T-cell (primary cell): Measurements from ENCODE around the gene PGAM1. TPM values are rescaled to one million over a fixed set of nuclear protein-coding genes. Genes with fewer than 3 reads are reported as not detected.

Source experiments
- ATAC-seq, 4 experiments: fragments of 200-7000 bp in 3 of 4; fragments of 150-1000 bp in 1 of 4; cut with Tn5 transposase; replicated peaks in 1 of 4; 1 replicate in 3 of 4; 2 replicates in 1 of 4; pipeline ENCODE4 v1.10.0; 2021; ENCODE audit warnings: moderate library complexity in 3 of 4, mild to moderate bottlenecking in 2 of 4, moderate number of reproducible peaks in 1 of 4
- CTCF ChIA-PET, 2 donors: fragments of 300-600 bp; sonication (Branson Sonifier 250); formaldehyde crosslinking; loops; one replicate each; lab custom pipeline; 2022; ENCODE audit warnings: antibody characterized with exemption in 2 of 2; lab: Charles Lee
- POLR2A ChIA-PET, 2 donors: fragments of 300-600 bp; sonication (Branson Sonifier 250); formaldehyde crosslinking; loops; one replicate each; lab custom pipeline; 2022; ENCODE audit warnings: antibody characterized with exemption in 2 of 2; lab: Charles Lee
- DNase-seq, 35 experiments: peaks; one replicate each; pipeline versions ENCODE4 v3.0.0 to v3.0.0-alpha.2; 2013 to 2023
- H3K27ac ChIP-seq: one replicate; pipeline ENCODE4 v1.5.1; 2013; ENCODE audit warnings: low read length
- H3K27me3 ChIP-seq, 2 experiments: replicated peaks in 1 of 2; 1 replicate in 1 of 2; 2 replicates in 1 of 2; pipeline versions ENCODE4 v1.6.1 to v1.7.0; 2013; ENCODE audit warnings: low read length in 1 of 2, mixed read lengths in 1 of 2; ENCODE audit not compliant: control insufficient read depth in 2 of 2, insufficient read depth in 2 of 2; ENCODE audit errors: extremely low read depth in 1 of 2
- H3K36me3 ChIP-seq, 2 donors: 1 replicate in 1 of 2; 2 replicates in 1 of 2; pipeline versions ENCODE4 v1.6.1 to v1.7.0; 2013; ENCODE audit warnings: low read length in 1 of 2; ENCODE audit not compliant: control insufficient read depth in 2 of 2, insufficient read depth in 1 of 2; ENCODE audit errors: extremely low read depth in 1 of 2
- H3K4me1 ChIP-seq, 2 experiments: 1 replicate in 1 of 2; 2 replicates in 1 of 2; pipeline versions ENCODE4 v1.6.1 to v1.7.0; 2013; ENCODE audit warnings: low read length in 2 of 2, mixed read lengths in 1 of 2; ENCODE audit not compliant: insufficient read depth in 2 of 2, control insufficient read depth in 1 of 2; ENCODE audit errors: extremely low read depth in 1 of 2
- H3K4me3 ChIP-seq, 2 donors: 1 replicate in 1 of 2; 2 replicates in 1 of 2; pipeline versions ENCODE4 v1.5.1 to v1.7.0; 2013; ENCODE audit warnings: mild to moderate bottlenecking in 2 of 2, low read length in 1 of 2, moderate library complexity in 1 of 2; ENCODE audit not compliant: control insufficient read depth in 1 of 2; ENCODE audit errors: extremely low read depth in 1 of 2
- H3K9me3 ChIP-seq: 2 replicates; pipeline ENCODE4 v1.7.0; 2013
- H3K27ac Mint-ChIP-seq, 2 donors: one replicate each; pipeline ENCODE4 v1.8.0; 2020 to 2021; ENCODE audit warnings: mild to moderate bottlenecking in 2 of 2, mixed read lengths in 2 of 2
- H3K27me3 Mint-ChIP-seq, 2 donors: one replicate each; pipeline ENCODE4 v1.8.0; 2021 to 2022; ENCODE audit warnings: mixed read lengths in 2 of 2
- H3K36me3 Mint-ChIP-seq: one replicate; pipeline ENCODE4 v1.8.0; 2021; ENCODE audit warnings: mixed read lengths
- H3K4me1 Mint-ChIP-seq, 3 donors: one replicate each; pipeline ENCODE4 v1.8.0; 2020 to 2022; ENCODE audit warnings: mixed read lengths in 3 of 3, mild to moderate bottlenecking in 1 of 3
- H3K4me3 Mint-ChIP-seq, 3 donors: one replicate each; pipeline ENCODE4 v1.8.0; 2020 to 2022; ENCODE audit warnings: mild to moderate bottlenecking in 3 of 3, mixed read lengths in 3 of 3, moderate library complexity in 3 of 3
- H3K9me3 Mint-ChIP-seq, 3 donors: one replicate each; pipeline ENCODE4 v1.8.0; 2020 to 2022; ENCODE audit warnings: mixed read lengths in 3 of 3
- WGBS: methylation state at CpG from one replicate; pipeline ENCODE4 v1.1.5; 2013; ENCODE audit warnings: missing lambda C conversion rate; ENCODE audit not compliant: insufficient coverage; 5-methylcytosine and 5-hydroxymethylcytosine counted together
- total RNA-seq, 35 experiments: library from RNA in 6 of 35; stranded (reverse) in 6 of 35; fragments of 120-200 nt in 1 of 35; gene quantifications; one replicate each; pipeline versions ENCODE4 v1.2.1 to v1.2.4 and lab custom pipeline; 2013 to 2026

Gene PGAM1
- total RNA-seq, 5 donors from 2014 or later (not counting 1 experiment from before 2014, with no cell fraction given) = 66.3 to 108 (median 94.8) TPM

DNA sequence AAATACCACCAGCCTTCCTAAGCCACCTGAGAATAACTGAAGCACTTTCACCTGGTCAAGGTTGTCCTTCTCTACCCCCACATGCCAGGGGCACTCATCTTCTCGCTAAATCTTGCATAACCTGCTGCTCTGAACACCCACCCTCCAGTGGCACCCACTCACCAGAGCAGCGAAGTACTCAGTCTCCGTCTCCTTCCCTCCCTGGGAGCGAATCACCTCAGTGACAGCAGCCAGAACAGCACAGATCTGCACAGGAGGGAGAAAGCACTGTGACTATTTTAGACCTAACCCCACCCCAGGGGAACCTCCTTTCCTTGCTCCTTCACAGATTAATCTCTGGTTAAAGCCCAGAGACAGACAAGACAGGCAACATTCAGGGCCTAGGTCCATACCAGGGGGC lies 29.9 kb upstream of the PGAM1 start:
- DNase-seq (no peak), ATAC-seq (no peak)
- Mint-ChIP-seq H3K4me1 (peaks cover 9 to 13% (median 11%) of the 10 kb centered on the region in 3 donors), H3K9me3 (no peaks in the 10 kb centered on the region), H3K27me3 (no peaks in the 10 kb centered on the region), H3K4me3 (no peak overlapping the region), H3K36me3 (peaks cover 16% of the 10 kb centered on the region), H3K27ac (no peak overlapping the region)
- no peak overlapping the region for H3K4me3 ChIP-seq
- peaks cover 5 to 11% of the 10 kb centered on the region in 2 experiments for H3K4me1 ChIP-seq
- no peaks in the 10 kb centered on the region for H3K27me3 ChIP-seq
- no peaks in the 10 kb centered on the region for H3K9me3 ChIP-seq
- CTCF ChIA-PET = no interaction called here
- POLR2A ChIA-PET = no interaction called here
- H3K36me3 ChIP-seq = peaks cover 8 to 26% of the 10 kb centered on the region in 2 donors
- WGBS = 90% methylated on average over 4 of the region's 4 CpGs
- no peak overlapping the region for H3K27ac ChIP-seq

DNA sequence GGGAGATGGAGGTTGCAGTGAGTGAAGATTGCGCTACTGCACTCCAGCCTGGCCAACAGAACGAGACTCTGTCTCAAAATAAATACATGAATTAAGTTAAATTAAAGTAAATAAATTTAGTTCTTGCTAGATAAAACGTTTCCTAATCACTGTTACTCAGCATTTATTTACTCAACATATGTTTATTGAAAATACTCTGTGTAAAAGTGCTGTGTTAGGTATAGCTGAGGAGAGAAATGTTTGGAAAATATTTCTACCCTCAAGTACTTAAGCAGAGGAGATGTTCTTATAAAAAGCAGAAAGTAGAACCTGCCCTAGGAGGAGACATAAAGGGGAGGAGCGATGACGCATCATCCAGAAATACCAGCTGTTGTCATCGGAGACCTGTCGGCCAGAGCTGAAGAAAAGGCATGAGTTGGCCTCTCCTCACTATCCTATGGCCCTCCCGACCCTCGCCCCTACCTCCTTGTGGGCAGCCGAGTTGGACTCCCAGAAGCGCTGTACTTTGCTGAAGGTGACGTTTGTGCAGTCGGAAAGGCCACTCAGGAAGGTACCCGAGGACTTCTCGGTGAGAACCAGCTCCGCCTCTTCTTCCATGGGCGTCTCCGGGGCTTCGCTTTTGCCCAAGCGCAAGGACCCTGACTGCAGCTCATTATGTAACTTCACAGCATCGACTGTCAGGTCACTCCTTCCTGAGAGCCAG lies 26.0 kb upstream of the PGAM1 start:
- peak overlapping the region; percentile 93 for H3K27ac Mint-ChIP-seq
- ATAC-seq = no peak
- H3K9me3 ChIP-seq = no peaks in the 10 kb centered on the region

DNA sequence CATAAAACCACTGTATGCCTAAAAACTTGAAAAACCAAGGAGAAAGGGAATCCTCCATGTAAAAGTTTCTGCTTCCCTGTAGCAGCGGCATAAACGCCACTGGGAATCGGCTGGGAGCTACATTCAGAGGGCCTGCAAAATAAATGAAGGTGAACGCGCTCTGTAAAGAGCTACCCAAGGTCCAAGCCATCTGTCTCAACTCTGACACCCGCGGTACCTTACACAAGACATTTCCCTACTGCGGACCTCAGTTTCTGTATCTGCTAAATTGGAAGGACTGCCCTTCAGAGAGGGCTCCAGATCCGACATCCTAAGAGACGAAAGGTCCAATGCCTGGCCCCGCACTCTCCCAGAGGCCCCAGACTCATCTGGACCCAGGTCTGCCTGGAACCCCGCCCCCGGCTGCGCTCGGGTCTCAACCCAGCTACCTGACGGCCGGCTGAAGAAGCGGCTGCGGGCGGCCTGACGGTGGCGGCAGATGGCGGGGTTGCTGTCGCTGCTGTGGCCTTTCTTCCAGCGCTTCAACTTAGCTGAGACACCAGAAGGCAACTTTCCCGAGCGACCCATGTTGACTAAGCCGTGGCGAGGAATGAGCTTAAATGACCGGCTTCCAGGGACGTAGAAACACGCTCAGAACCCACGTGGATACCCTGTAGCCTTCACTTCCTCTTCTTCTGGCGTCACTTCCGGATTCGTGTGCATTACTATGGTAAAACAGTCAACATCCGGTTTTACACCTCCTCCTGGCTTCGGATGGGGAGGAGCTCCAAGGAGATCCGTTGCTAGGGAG lies 25.1 kb upstream of the PGAM1 start, which contains the start of gene RRP12:
TSS of gene RRP12 (minus strand) at position 676 of the 790 bp plus-strand sequence. CDS start at position 567, 109 bp downstream.
- ATAC-seq (peak; percentile 96 to 99 (median 99)), DNase-seq (peak; percentile 47 to 97 (median 85))
- 0% methylated on average over 30 of the region's 39 CpGs for WGBS
- H3K4me3 ChIP-seq = peak within 1 kb of the TSS; percentile 69 to 95
- H3K36me3 ChIP-seq = peaks cover 2 to 9% of the 10 kb centered on the region in 2 donors
- H3K9me3 Mint-ChIP-seq = no peaks in the 10 kb centered on the region
- peaks cover 15 to 20% (median 16%) of the 10 kb centered on the region in 3 donors for H3K4me1 Mint-ChIP-seq
- POLR2A ChIA-PET = interaction anchor here (0.5 to 1.6 kb wide), 23 partner anchors 8 to 1271 kb away, joined by 3 to 16 read pairs (median 4); partner anchors contain the start of gene GOLGA7B (in 1 of the 2)
- H3K27ac Mint-ChIP-seq = peak within 1 kb of the TSS; percentile 93
- H3K9me3 ChIP-seq = no peaks in the 10 kb centered on the region
- H3K27me3 Mint-ChIP-seq = no peaks in the 10 kb centered on the region
- peaks cover 6% of the 10 kb centered on the region for H3K36me3 Mint-ChIP-seq
- peaks cover 5 to 16% of the 10 kb centered on the region in 2 experiments for H3K4me1 ChIP-seq
- H3K27ac ChIP-seq = peak within 1 kb of the TSS; percentile 85
- H3K4me3 Mint-ChIP-seq = peak within 1 kb of the TSS; percentile 93 to 98 (median 95)
- H3K27me3 ChIP-seq = no peaks in the 10 kb centered on the region
- CTCF ChIA-PET = interaction anchor here in 1 of 2 donors (0.6 to 2.7 kb wide), 11 partner anchors 9 to 328 kb away, joined by 3 to 14 read pairs (median 4); partner anchors contain the start of genes FRAT1 and PGAM1

More for the DNA sequence above, 26.0 kb upstream of the PGAM1 start:
- 32% methylated on average over 15 of the region's 21 CpGs for WGBS
- Histone ChIP-seq H3K4me3 (peak overlapping the region; percentile 69 to 95), H3K4me1 (peaks cover 5 to 16% of the 10 kb centered on the region in 2 experiments), H3K27ac (peak overlapping the region; percentile 85), H3K27me3 (no peaks in the 10 kb centered on the region), H3K36me3 (peaks cover 8 to 16% of the 10 kb centered on the region in 2 donors)
- Mint-ChIP-seq H3K9me3 (no peaks in the 10 kb centered on the region), H3K36me3 (peaks cover 8% of the 10 kb centered on the region), H3K27me3 (no peaks in the 10 kb centered on the region), H3K4me3 (peak overlapping the region; percentile 93 to 98 (median 95)), H3K4me1 (peaks cover 15 to 20% (median 16%) of the 10 kb centered on the region in 3 donors)
- CTCF ChIA-PET = interaction anchor here (0.6 to 2.7 kb wide), 4 partner anchors 10 to 42 kb away, joined by 3 to 14 read pairs (median 10); no protein-coding TSS in a partner anchor
- POLR2A ChIA-PET = interaction anchor here in 1 of 2 donors (0.6 to 1.6 kb wide), 3 partner anchors 44 to 268 kb away, joined by 3 to 11 read pairs (median 4); no protein-coding TSS in a partner anchor
- DNase-seq = peak in 9 of 35 experiments; percentile 12 to 52 (median 21)

- Histone ChIP-seq H3K27ac (peak overlapping the region; percentile 85), H3K27me3 (no peaks in the 10 kb centered on the region), H3K4me1 (peaks cover 5 to 16% of the 10 kb centered on the region in 2 experiments), H3K9me3 (no peaks in the 10 kb centered on the region), H3K36me3 (peaks cover 0 to 3% of the 10 kb centered on the region in 2 donors), H3K4me3 (peak overlapping the region; percentile 69 to 95)
- no peaks in the 10 kb centered on the region for H3K9me3 Mint-ChIP-seq
- H3K4me1 Mint-ChIP-seq = peaks cover 15 to 20% (median 16%) of the 10 kb centered on the region in 3 donors
- ATAC-seq (no peak), DNase-seq (no peak)
- POLR2A ChIA-PET = interaction anchor here (0.5 to 1.6 kb wide), 24 partner anchors 8 to 1272 kb away, joined by 3 to 16 read pairs (median 4); partner anchors contain the start of gene GOLGA7B (in 1 of the 2)
- no peaks in the 10 kb centered on the region for H3K36me3 Mint-ChIP-seq
- CTCF ChIA-PET = interaction anchor here in 1 of 2 donors (0.6 to 2.7 kb wide), 11 partner anchors 9 to 329 kb away, joined by 3 to 14 read pairs (median 4); partner anchors contain the start of genes FRAT1 and PGAM1
- H3K27me3 Mint-ChIP-seq = no peaks in the 10 kb centered on the region
- H3K4me3 Mint-ChIP-seq = peak overlapping the region; percentile 93 to 98 (median 95)
- peak overlapping the region; percentile 93 for H3K27ac Mint-ChIP-seq
- WGBS = 61% methylated on average over 5 of the region's 13 CpGs
These were observed 24.5 kb upstream of the PGAM1 start for GRCh38 chr10:97401455-97401919.

GRCh38 chr10:97404044-97404443 lies 21.9 kb upstream of the PGAM1 start:
- ChIA-PET POLR2A (no interaction called here), CTCF (interaction anchor here (1.1 to 1.4 kb wide), 2 partner anchors 10 to 62 kb away, joined by 3 to 10 read pairs; no protein-coding TSS in a partner anchor)
- Mint-ChIP-seq H3K4me1 (peaks cover 24 to 28% (median 24%) of the 10 kb centered on the region in 3 donors), H3K9me3 (no peaks in the 10 kb centered on the region), H3K4me3 (no peak overlapping the region), H3K36me3 (no peaks in the 10 kb centered on the region), H3K27ac (no peak overlapping the region), H3K27me3 (no peaks in the 10 kb centered on the region)
- no peaks in the 10 kb centered on the region for H3K9me3 ChIP-seq
- peaks cover 7 to 25% of the 10 kb centered on the region in 2 experiments for H3K4me1 ChIP-seq
- ATAC-seq (no peak), DNase-seq (no peak)
- no peak overlapping the region for H3K27ac ChIP-seq
- no peaks in the 10 kb centered on the region for H3K36me3 ChIP-seq
- no peaks in the 10 kb centered on the region for H3K27me3 ChIP-seq
- H3K4me3 ChIP-seq = no peak overlapping the region
